ENCODE measurements around the gene TNRC18.
"Not testable (repeated sequence)": the region's sequence is repeated elsewhere in the genome, so short reads cannot be mapped to it uniquely, and the experiment has no call there.

Gene TNRC18

DNA sequence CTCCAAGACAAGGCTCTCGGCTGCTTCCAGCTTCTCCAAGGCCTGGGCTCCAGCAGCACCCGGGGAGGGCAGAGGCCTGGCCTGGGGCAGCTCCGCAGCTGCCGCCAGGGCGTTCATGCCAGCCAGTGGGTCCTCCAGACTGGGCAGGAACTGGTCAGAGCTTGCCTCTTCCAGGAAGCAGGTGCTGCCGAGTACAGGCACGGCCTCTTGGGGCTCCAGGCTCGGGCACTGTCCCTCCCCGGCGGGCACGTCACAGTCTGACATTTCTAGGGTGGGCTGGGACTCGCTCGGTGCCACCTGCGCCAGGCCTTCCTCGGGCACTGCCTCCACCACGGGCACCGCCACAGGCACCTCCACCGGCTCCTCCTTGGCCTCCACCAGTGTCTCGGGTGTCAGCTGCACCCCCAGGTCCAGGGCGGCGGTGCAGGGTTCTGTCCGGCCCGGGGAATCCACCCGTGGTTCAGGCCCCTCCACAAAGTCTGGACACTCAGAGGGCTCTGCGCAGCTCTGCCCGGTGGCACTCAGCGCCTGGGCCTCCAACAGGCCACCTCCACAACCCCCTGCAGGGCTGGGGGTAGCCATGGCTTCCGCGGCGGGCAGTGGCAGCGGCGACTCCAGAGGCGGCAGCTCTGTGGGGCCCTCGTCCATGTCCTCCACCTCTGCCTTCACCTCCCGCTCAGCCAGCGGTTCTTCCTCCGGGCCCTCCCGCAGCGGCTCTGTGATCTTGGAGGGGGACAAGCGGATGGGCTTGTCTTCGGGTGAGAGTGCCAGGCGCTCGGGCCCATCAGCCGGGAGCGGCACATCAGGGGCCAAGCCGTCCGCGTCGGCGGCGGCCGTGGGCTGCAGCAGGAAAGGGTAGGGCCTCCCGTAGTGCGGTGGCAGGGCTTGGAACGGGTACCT lies 52.9 kb downstream of the TNRC18 start:
- no peaks in the 10 kb centered on the region for H3K9me3 Mint-ChIP-seq
- no peak overlapping the region for H3K4me3 Mint-ChIP-seq
- peaks cover 18% of the 10 kb centered on the region for H3K36me3 Mint-ChIP-seq (ENCODE audit: low read depth)
- no peak overlapping the region for H3K27ac Mint-ChIP-seq
- peaks cover 4% of the 10 kb centered on the region for H3K4me1 Mint-ChIP-seq (ENCODE audit: low read depth)
- H3K27me3 Mint-ChIP-seq (ENCODE audit: low read depth), result no peaks in the 10 kb centered on the region

DNA sequence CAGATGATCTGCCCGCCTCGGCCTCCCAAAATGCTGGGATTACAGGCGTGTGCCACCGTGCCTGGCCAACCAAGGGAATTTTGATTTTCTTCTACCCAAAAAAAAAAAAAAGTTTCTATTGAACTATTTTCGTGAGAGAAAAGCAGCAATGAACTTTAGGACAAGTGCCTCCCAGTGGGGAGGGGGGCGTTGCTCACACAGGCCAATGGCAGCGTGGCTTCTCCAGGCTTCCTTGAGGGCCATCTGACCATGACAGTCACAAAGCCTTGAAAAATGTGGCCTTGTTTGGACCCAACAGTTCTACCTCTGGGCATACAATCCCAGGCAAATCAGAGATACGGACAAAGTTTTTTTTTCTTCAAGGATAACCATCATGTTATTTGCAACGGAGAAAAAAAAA lies 56.0 kb downstream of the TNRC18 start:
- Mint-ChIP-seq H3K27me3 (ENCODE audit: low read depth) (no peaks in the 10 kb centered on the region), H3K36me3 (ENCODE audit: low read depth) (peaks cover 16% of the 10 kb centered on the region), H3K4me1 (ENCODE audit: low read depth) (peaks cover 13% of the 10 kb centered on the region), H3K4me3 (no peak overlapping the region), H3K9me3 (no peaks in the 10 kb centered on the region), H3K27ac (no peak overlapping the region)

DNA sequence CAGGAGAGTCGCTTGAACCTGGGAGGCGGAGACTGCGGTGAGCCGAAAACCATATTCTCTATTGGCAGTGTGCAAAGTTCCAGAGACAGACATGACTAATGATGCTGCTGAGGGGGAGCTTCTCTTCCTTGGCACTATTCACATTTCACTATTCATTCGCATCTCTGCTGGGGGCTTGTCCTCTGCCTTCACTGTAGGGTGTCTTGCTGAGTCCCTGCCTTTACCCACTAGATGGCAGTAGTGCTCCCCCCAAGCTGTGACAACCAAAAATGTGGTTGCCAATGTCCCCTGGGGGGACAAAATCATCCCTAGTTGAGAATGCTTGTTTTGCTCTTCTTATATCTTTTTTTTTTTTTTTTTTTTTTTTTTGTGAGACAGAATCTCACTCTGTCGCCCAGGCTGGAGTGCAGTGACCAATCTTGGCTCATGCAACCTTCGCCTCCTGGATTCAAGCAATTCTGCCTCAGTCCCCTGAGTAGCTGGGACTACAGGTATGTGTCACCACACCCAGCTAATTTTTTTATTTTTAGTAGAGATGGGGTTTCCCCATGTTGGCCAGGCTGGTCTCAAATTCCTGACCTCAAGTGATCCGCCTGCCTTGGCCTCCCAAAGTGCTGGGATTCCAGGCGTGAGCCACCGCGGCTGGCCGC lies 57.5 kb downstream of the TNRC18 start:
- not testable (repeated sequence) for H3K27ac Mint-ChIP-seq; H3K9me3 Mint-ChIP-seq; H3K27me3 Mint-ChIP-seq (ENCODE audit: low read depth); H3K4me3 Mint-ChIP-seq
- Mint-ChIP-seq H3K36me3 (ENCODE audit: low read depth) (peaks cover 16% of the 10 kb centered on the region), H3K4me1 (ENCODE audit: low read depth) (peaks cover 13% of the 10 kb centered on the region)

DNA sequence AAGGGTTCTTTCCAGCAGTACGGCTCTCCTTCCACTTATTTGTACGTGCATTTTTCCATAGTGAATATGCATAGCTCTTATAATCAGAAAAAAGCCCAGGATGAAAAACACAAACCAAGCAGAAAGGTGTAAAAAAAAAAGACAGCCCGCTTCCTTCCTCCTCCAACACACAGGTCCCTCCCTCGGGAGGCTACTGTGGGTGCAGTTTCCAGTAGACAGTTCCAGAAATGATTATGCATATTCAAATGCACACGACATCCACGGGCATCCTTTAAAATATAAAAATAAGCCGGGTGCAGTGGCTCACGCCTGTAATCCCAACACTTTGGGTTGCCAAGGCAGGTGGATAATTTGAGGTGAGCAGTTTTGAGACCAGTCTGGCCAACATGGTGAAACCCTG lies 59.9 kb downstream of the TNRC18 start:
- H3K36me3 Mint-ChIP-seq (ENCODE audit: low read depth), result peaks cover 24% of the 10 kb centered on the region
- H3K27ac Mint-ChIP-seq, result peak overlapping the region; percentile 52
- H3K4me3 Mint-ChIP-seq, result peak overlapping the region; percentile 21
- no peaks in the 10 kb centered on the region for H3K9me3 Mint-ChIP-seq
- H3K27me3 Mint-ChIP-seq (ENCODE audit: low read depth), result no peaks in the 10 kb centered on the region
- H3K4me1 Mint-ChIP-seq (ENCODE audit: low read depth), result peaks cover 10% of the 10 kb centered on the region

DNA sequence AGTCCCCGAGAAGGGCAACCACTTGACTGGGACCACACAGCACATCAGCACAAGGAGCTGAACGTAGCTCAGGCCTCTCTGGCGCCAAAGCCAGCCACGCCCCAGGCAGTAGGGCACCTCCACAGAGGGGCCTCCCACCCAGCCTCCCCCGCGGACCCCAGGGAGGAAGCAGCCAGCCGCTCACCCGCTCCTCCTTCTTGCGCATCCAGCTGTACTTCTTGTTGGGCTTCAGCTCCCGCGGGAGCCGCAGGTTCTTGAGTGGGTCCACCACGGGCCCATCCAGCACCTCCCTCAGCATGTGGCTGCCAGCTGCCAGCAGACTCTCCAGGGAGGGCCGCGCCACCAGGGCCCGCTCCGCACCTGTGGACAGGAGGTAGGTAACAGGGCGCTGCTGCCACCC lies 61.2 kb downstream of the TNRC18 start:
- H3K4me1 Mint-ChIP-seq (ENCODE audit: low read depth), result peaks cover 10% of the 10 kb centered on the region
- no peaks in the 10 kb centered on the region for H3K9me3 Mint-ChIP-seq
- H3K4me3 Mint-ChIP-seq, result no peak overlapping the region
- H3K36me3 Mint-ChIP-seq (ENCODE audit: low read depth), result peaks cover 30% of the 10 kb centered on the region
- H3K27ac Mint-ChIP-seq, result no peak overlapping the region
- no peaks in the 10 kb centered on the region for H3K27me3 Mint-ChIP-seq (ENCODE audit: low read depth)

DNA sequence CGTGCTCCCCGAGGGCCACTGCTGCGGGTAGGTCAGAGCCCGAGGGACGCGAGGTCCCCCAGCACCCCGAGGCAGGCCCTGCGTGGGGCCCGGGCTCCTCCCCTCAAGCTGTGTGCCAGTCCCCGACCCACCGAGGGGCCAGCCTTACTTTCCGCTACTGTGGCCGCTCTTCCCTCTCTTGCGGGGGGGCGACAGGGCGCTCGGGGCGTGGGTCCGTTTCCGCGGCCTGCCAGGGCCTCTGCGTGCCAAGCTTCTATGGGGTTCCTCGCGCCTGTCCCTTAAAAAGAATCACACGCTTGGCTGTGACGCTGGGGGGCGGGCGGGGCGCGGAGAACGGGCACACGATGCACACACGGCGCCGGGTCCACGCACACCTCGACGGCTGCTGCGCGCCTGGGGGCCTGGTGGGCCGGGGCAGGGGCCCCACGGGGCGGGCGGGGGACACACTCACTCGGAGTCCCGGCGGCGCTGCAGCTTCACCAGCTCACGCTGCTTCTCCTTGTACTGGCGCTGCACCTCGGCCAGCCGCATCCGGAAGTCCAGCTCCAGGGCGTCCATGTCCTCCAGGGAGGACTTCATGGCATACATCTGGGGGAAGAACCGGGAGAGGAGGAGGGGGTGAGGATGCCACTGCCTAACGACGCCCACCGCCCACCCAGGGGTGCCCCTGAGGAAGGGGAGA lies 62.0 kb downstream of the TNRC18 start:
- Mint-ChIP-seq H3K9me3 (no peaks in the 10 kb centered on the region), H3K27me3 (ENCODE audit: low read depth) (no peaks in the 10 kb centered on the region), H3K4me1 (ENCODE audit: low read depth) (peaks cover 10% of the 10 kb centered on the region), H3K27ac (no peak overlapping the region), H3K4me3 (no peak overlapping the region), H3K36me3 (ENCODE audit: low read depth) (peaks cover 33% of the 10 kb centered on the region)

DNA sequence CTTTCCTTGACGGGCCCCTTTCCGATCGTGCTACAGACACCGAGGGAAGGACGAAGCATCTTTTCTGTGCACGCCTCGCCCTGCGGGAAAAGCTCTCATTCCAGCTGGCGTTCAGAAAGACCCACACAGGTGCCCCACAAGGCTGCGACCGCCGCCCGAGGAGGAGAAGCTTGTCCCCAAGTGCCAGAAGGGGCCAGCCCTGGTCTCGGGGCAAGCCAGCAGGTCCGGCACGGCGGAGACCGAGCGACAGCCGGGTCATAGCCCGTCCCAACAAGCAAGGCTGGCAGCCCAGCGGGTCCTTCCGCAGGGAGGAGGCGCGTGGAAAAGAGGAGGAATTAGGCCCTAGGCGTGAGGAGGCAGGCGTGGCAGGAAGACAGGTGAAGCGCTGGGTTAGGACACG lies 62.7 kb downstream of the TNRC18 start:
- peaks cover 34% of the 10 kb centered on the region for H3K36me3 Mint-ChIP-seq (ENCODE audit: low read depth)
- H3K4me1 Mint-ChIP-seq (ENCODE audit: low read depth), result peaks cover 10% of the 10 kb centered on the region
- no peak overlapping the region for H3K4me3 Mint-ChIP-seq
- no peaks in the 10 kb centered on the region for H3K27me3 Mint-ChIP-seq (ENCODE audit: low read depth)
- H3K9me3 Mint-ChIP-seq, result no peaks in the 10 kb centered on the region
- no peak overlapping the region for H3K27ac Mint-ChIP-seq

DNA sequence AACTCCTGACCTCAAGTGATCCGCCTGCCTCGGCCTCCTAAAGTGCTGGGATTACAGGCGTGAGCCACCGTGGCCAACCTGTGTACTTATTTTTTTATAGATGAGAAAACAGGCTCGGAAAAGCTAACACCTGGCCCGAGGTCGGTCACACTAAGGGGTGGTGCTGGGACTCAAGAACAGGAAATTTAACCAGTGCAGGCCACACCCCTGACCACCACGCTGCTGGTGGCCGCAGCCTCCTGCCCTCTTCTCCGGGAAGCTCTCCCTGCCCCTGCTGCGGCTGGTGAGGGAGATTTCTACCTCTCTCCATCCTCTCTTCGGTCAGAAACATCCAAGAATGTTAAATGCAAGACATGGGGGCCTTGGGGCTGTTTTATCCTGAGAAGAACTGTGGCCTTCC lies 63.2 kb downstream of the TNRC18 start:
- no peaks in the 10 kb centered on the region for H3K9me3 Mint-ChIP-seq
- peaks cover 33% of the 10 kb centered on the region for H3K36me3 Mint-ChIP-seq (ENCODE audit: low read depth)
- H3K27me3 Mint-ChIP-seq (ENCODE audit: low read depth), result no peaks in the 10 kb centered on the region
- H3K4me1 Mint-ChIP-seq (ENCODE audit: low read depth), result peaks cover 8% of the 10 kb centered on the region
- no peak overlapping the region for H3K4me3 Mint-ChIP-seq
- no peak overlapping the region for H3K27ac Mint-ChIP-seq

DNA sequence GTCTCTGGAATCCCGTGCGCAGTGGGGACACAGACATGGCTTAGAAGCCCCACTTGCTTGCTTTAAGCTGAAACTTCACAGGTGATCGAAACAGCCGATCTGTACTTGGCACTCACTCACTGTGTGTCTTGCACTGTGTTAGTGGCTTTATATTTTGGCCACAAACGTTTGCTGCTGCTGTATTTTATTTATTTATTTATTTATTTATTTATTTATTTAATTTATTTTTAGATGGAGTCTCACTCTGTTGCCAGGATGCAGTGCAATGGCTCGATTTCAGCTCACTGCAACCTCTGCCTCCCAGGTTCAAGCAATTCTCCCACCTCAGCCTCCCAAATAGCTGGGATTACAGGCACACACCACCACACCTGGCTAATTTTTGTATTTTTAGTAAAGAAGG lies 63.6 kb downstream of the TNRC18 start:
- peaks cover 36% of the 10 kb centered on the region for H3K36me3 Mint-ChIP-seq (ENCODE audit: low read depth)
- not testable (repeated sequence) for H3K9me3 Mint-ChIP-seq; H3K27me3 Mint-ChIP-seq (ENCODE audit: low read depth); H3K4me3 Mint-ChIP-seq; H3K27ac Mint-ChIP-seq
- peaks cover 12% of the 10 kb centered on the region for H3K4me1 Mint-ChIP-seq (ENCODE audit: low read depth)

DNA sequence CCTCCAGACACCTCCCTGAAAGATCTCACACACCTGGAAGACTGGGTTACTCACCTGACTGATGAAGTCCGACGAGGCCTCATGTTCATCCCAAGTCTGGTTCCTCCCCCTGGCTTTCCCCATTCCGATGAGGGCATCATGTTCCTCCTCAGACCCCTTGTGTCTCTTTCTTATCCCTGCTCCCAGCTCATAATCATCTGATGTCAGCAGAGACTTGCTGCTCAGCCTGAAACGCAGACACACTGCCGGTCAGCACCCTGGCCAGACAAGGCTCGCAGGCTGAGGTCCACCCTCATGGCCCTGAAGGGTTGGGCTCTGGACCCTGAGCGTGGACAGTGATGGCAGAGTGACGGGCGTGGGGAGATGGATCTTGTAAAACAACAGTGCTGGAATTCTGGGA lies 64.3 kb downstream of the TNRC18 start:
- Mint-ChIP-seq H3K4me1 (ENCODE audit: low read depth) (peaks cover 18% of the 10 kb centered on the region), H3K27ac (no peak overlapping the region), H3K4me3 (no peak overlapping the region), H3K36me3 (ENCODE audit: low read depth) (peaks cover 41% of the 10 kb centered on the region), H3K9me3 (no peaks in the 10 kb centered on the region), H3K27me3 (ENCODE audit: low read depth) (no peaks in the 10 kb centered on the region)

DNA sequence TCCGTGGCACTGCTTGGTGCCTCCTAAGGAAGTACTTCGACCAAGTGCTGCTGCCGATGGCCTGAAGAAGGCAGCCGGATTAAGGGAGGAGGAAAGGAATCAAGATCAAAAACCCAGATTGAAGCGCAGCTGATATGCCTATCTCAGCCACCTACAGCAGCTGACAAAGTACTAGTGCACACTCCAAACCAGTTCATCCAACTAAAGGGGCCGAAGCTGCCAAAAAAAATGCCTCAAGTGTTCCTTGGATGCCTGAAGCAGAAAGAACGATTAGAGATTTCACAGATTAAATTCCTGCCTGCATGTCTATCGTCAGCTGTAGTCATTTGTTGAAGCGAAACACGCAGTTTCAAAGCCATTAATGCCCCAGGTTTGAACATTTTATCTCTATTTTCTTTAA lies 65.7 kb downstream of the TNRC18 start:
- Mint-ChIP-seq H3K4me3 (no peak overlapping the region), H3K9me3 (no peaks in the 10 kb centered on the region), H3K27me3 (ENCODE audit: low read depth) (no peaks in the 10 kb centered on the region), H3K4me1 (ENCODE audit: low read depth) (peaks cover 13% of the 10 kb centered on the region), H3K36me3 (ENCODE audit: low read depth) (peaks cover 43% of the 10 kb centered on the region), H3K27ac (no peak overlapping the region)

DNA sequence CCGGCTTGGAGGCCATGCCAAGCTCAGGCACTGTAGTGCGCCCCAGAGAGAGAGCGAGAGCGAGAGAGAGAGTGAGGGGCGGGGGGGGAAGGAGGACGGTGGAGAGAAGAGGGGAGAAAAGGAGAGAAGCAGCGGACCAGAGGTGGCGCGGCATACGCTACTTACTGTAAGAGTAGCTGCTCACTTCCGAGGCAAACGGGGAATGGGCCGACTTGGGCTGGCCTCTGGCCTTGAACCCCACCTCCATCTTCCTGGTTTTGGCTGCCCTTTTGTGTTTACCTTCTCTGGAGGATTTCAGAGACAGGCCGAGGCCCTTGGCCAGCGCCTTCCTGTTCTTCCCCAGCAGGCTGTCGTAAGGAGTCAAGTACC lies 66.9 kb downstream of the TNRC18 start:
- Mint-ChIP-seq H3K4me3 (no peak overlapping the region), H3K27ac (no peak overlapping the region), H3K4me1 (ENCODE audit: low read depth) (peaks cover 13% of the 10 kb centered on the region), H3K27me3 (ENCODE audit: low read depth) (no peaks in the 10 kb centered on the region), H3K9me3 (no peaks in the 10 kb centered on the region), H3K36me3 (ENCODE audit: low read depth) (peaks cover 43% of the 10 kb centered on the region)

DNA sequence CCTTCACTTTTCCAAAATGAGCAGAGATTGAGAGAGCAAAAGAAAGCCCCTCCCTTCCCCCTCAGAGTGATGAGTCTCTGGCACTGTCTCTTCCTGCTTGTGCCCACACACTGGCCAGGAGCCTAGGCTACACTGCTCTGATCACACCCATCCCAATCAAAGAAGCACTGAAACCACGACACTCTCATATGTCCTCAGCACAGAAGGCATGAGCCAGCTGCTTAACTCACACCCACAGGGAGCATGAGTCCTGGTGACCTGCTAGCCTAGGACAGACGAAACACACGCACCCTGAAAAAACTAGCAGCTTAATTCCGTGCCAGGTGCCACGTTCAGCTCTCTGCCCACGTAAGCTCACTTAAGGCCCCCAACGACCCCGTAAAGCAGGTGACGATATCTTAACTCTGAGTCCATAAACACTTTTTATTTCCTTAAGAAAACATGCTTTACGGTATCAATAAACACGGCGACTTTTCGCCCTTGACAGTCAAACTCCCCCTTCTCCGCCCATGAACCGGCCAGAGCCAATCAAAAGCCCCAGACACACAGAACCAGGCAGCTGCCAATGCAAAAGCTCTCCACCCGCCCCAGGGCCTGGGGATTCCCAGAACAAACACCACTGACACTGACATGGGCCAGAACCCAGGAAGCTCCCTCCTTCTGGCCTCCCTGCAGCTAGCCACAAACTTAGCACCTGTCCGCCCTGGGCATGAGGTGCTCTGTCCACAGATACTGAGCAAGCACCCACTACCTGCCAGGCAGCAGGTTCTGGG lies 69.0 kb downstream of the TNRC18 start:
- H3K9me3 Mint-ChIP-seq, result no peaks in the 10 kb centered on the region
- H3K27ac Mint-ChIP-seq, result peak overlapping the region; percentile 12
- H3K27me3 Mint-ChIP-seq (ENCODE audit: low read depth), result no peaks in the 10 kb centered on the region
- H3K4me3 Mint-ChIP-seq, result no peak overlapping the region
- H3K36me3 Mint-ChIP-seq (ENCODE audit: low read depth), result peaks cover 42% of the 10 kb centered on the region
- peaks cover 13% of the 10 kb centered on the region for H3K4me1 Mint-ChIP-seq (ENCODE audit: low read depth)

DNA sequence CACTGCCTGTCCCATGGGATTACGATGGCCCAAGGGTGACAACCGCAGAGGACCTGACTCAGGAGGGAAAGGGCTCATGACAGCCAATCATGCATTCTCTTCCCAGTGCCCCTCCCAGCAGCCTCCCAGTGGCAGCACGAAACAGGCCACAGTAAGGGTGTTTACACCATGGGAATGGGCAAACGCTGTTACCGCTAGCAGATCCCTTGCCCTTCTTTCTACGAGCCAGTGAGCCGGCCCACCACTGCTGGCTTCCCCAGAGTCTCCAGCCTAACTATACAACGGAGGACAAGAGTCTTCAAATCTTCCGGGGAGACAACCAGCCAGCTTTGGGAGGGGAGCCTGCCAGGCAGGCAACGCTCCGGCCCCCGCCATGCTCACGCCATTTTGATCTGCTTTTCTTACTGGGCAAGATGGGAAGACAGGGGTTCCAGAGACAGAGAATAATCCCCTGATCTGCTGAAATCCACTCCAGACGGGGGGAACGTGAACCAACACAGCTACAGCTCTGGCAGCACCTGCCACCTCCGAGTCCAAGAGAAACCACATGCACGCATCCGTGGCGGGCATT lies 71.1 kb downstream of the TNRC18 start:
- Mint-ChIP-seq H3K4me3 (no peak overlapping the region), H3K9me3 (no peaks in the 10 kb centered on the region), H3K4me1 (ENCODE audit: low read depth) (peaks cover 13% of the 10 kb centered on the region), H3K27ac (no peak overlapping the region), H3K36me3 (ENCODE audit: low read depth) (peaks cover 38% of the 10 kb centered on the region), H3K27me3 (ENCODE audit: low read depth) (no peaks in the 10 kb centered on the region)
